WTC11 (cell line): ENCODE data around the gene RHOB. TPM values are rescaled to one million over a fixed set of nuclear protein-coding genes. Genes with fewer than 3 reads are reported as not detected.
A peak's percentile ranks its signal among the peaks of the same experiment; 100 is the strongest.

Experiments used
- ATAC-seq: fragments of 200-7000 bp; cut with Tn5 transposase; 2 replicates; pipeline ENCODE4 v1.10.0; 2021; ENCODE audit warnings: mild to moderate bottlenecking, moderate library complexity
- CTCF ChIA-PET: fragments of 300-600 bp; sonication (Branson Sonifier 250); formaldehyde crosslinking; loops from one replicate; lab custom pipeline; 2021; ENCODE audit warnings: antibody characterized with exemption; lab: Charles Lee
- POLR2A ChIA-PET: fragments of 350-600 bp; sonication (Branson Sonifier 250); formaldehyde crosslinking; loops from one replicate; lab custom pipeline; 2021; ENCODE audit warnings: antibody characterized with exemption; lab: Charles Lee
- DNase-seq: peaks from one replicate; pipeline ENCODE4 v3.0.0; 2021; ENCODE audit warnings: low spot score
- H3K27ac Mint-ChIP-seq: 2 replicates; pipeline ENCODE4 v1.8.0; 2021; ENCODE audit warnings: mixed read lengths
- H3K27me3 Mint-ChIP-seq: 2 replicates; pipeline ENCODE4 v1.8.0; 2021; ENCODE audit warnings: low read depth, mild to moderate bottlenecking, moderate library complexity, mixed read lengths
- H3K36me3 Mint-ChIP-seq: 2 replicates; pipeline ENCODE4 v1.8.0; 2021; ENCODE audit warnings: mixed read lengths
- H3K4me1 Mint-ChIP-seq: 2 replicates; pipeline ENCODE4 v1.8.0; 2022; ENCODE audit warnings: mixed read lengths
- H3K4me3 Mint-ChIP-seq: 2 replicates; pipeline ENCODE4 v1.8.0; 2021; ENCODE audit warnings: mild to moderate bottlenecking, moderate library complexity, mixed read lengths
- H3K9me3 Mint-ChIP-seq: 2 replicates; pipeline ENCODE4 v1.8.0; 2021; ENCODE audit warnings: mixed read lengths
- GTF2I ChIP-seq: fragments of 250-450 bp; sonication (Bioruptor Pico); conservative IDR thresholded peaks from 2 replicates; pipeline ENCODE4 v1.4.0; 2021; ENCODE audit warnings: mild to moderate bottlenecking
- NR1H2 ChIP-seq: sonication (generic); formaldehyde crosslinking; IDR thresholded peaks from 2 replicates; pipeline ENCODE4 v1.9.0; 2021; ENCODE audit warnings: mild to moderate bottlenecking, moderate library complexity, missing genetic modification reagents
- total RNA-seq: library from RNA; stranded (reverse); gene quantifications from 3 replicates; pipeline ENCODE4 v1.2.3, GENCODE V29; 2021
- TF ChIP-seq, protein P1 (sequence below): sonication (generic); formaldehyde crosslinking; IDR thresholded peaks from 2 replicates; pipeline ENCODE4 v1.8.1; 2023; ENCODE audit warnings: mild to moderate bottlenecking, missing genetic modification reagents
- TF ChIP-seq, protein P2 (sequence below): fragments of 250-450 bp; sonication (Bioruptor Pico); IDR thresholded peaks from 2 replicates; pipeline ENCODE4 v2.1.2; 2022; ENCODE audit warnings: mild to moderate bottlenecking, moderate library complexity
- TF ChIP-seq, protein P3 (sequence below): sonication (generic); formaldehyde crosslinking; IDR thresholded peaks from 2 replicates; pipeline ENCODE4 v1.8.1; 2023; ENCODE audit warnings: mild to moderate bottlenecking, moderate library complexity, missing genetic modification reagents
- TF ChIP-seq, protein P4 (sequence below): sonication (generic); formaldehyde crosslinking; IDR thresholded peaks from 2 replicates; pipeline ENCODE4 v1.8.0; 2023; ENCODE audit warnings: mild to moderate bottlenecking, missing genetic modification reagents

RHOB gene
- total RNA-seq, 1 experiment from 2014 or later: 20.4 TPM

DNA sequence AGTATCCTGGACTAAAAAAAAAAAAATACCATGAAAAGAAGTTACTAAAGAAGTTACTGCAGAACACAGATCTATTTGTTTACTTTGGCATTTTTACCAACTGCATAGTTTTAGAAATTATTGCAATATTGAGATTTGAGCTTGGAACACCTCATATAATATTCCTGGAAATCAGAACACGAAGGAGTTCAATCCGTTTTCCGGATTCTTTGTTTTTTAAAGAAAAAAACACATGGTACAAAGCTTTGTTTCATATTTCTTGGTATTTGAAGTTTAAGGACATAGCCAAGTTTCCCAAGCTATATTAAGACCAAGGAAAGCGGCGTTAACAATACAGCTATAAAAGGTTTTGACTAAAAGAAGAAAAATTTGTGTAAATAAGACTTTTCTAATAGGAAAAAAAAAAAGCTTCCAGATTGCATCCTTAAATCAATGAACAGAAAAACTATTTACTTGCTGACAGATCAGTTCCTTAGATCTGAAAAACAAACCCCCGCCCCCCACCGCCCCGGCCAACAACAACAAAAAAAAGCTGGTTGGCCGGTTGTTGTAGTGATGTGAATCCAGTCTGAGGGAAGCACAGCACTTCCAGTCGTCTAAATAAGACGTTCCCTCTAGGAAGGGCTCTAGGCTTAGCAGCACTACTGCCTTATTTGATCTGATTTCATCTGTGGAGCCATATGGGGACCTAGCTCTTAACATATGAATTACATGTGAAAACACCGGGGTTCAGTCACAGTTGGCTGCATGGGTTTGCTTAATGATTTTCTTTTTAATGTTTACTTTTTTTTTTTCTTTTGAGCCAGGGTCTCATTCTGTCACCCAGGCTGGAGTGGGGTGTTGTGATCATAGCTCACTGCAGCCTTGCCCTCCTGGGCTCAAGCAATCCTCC is 2.5 kb upstream of the RHOB start (continued):
- TF ChIP-seq, protein P1, sequence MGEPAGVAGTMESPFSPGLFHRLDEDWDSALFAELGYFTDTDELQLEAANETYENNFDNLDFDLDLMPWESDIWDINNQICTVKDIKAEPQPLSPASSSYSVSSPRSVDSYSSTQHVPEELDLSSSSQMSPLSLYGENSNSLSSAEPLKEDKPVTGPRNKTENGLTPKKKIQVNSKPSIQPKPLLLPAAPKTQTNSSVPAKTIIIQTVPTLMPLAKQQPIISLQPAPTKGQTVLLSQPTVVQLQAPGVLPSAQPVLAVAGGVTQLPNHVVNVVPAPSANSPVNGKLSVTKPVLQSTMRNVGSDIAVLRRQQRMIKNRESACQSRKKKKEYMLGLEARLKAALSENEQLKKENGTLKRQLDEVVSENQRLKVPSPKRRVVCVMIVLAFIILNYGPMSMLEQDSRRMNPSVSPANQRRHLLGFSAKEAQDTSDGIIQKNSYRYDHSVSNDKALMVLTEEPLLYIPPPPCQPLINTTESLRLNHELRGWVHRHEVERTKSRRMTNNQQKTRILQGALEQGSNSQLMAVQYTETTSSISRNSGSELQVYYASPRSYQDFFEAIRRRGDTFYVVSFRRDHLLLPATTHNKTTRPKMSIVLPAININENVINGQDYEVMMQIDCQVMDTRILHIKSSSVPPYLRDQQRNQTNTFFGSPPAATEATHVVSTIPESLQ (CRISPR knock-in tag): no peak
- no peak for TF ChIP-seq NR1H2 (CRISPR knock-in tag)

DNA sequence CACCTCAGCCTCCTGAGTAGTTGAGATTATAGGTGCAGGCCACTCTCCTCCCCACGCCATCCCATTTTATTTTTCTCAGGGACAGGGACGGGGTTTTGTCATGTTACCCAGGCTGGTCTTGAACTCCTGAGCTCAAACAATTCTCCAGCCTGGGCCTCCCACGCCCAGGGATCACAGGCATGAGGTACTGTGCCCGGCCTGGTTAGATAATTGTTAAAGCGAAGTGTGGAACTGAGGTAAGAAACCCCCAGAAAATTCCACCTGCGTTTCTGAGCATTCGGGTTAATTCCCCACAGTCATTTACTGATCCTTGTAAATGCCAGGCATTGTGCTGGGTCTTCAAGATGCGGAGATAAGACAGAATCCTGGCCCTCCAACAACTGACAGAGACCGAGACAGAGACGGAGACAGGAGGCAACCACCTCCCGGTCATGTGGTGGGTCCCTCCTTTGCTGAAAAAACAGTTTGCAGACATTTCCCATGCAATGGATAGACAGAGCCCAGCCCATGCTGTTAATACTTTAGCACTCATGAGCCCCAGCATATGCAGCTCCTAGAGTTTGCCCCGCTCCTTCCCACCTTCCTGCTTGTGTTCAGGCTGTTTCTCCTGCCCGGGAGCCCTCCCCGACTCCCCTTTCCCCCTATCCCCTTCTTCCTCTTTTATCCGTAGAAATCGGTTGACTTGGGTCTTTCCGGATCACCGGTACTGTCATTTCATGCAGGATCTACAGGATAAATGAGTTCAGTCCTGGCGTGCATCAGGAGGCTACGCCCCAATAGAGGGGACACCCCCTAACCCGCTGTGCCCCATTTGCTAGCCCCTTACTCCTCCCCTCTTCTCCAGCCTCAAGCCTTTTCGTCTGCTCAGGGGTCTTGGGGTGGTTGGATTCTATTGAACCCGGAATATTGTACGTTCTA is 1.6 kb upstream of the RHOB start:
- Mint-ChIP-seq H3K36me3 (no peaks in the 10 kb centered on the region), H3K4me1 (peaks cover 28% of the 10 kb centered on the region), H3K9me3 (no peaks in the 10 kb centered on the region), H3K4me3 (no peak overlapping the region; the same call in 1 of the 2 replicates), H3K27ac (no peak overlapping the region), H3K27me3 (peaks cover 43% of the 10 kb centered on the region)
- ATAC-seq (no peak), DNase-seq (no peak)
- ChIA-PET POLR2A (interaction anchor here (1.5 to 3.4 kb wide), 2 partner anchors 166 to 189 kb away, joined by 4 to 42 read pairs; no protein-coding TSS in a partner anchor), CTCF (interaction anchor here (1.2 to 4.8 kb wide), 10 partner anchors 23 to 206 kb away, joined by 3 to 118 read pairs (median 8); partner anchors contain the start of gene HS1BP3)
- TF ChIP-seq, protein P2, sequence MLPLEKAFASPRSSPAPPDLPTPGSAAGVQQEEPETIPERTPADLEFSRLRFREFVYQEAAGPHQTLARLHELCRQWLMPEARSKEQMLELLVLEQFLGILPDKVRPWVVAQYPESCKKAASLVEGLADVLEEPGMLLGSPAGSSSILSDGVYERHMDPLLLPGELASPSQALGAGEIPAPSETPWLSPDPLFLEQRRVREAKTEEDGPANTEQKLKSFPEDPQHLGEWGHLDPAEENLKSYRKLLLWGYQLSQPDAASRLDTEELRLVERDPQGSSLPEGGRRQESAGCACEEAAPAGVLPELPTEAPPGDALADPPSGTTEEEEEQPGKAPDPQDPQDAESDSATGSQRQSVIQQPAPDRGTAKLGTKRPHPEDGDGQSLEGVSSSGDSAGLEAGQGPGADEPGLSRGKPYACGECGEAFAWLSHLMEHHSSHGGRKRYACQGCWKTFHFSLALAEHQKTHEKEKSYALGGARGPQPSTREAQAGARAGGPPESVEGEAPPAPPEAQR (CRISPR knock-in tag): no peak

DNA sequence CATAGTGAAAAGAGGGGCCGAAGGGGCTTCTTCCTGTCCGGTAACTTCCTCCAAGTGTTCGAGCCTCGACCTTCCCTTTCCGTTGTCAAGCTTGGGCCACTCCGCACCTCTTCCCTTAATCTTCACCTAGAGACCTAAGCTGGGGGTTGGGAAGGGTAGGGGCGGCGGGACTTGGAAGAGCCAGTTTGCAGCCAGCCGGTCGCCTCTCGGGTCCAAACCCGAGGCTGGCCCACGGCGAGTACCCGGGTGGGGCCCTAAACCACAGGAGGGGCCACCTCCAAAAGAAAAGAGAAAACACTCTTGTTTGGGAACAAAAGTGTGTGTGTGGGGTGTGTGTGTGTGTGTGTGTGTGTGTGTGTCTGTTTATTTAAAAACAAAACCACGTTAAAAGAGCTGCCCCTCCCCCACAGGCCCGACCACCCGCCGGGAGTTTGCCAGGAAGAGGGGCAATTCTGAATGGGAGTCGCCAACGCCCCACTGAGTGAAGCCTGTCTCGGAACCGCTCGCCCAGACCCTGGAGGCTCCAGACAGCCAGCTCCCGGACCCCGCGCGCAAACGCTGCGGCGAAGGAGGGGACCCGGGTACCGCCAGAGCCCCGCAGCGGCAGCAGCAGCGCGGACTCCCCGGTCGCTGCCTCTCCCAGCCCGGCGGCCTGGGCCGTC is 488 bp upstream of the RHOB start:
- DNase-seq (no peak), ATAC-seq (no peak)
- H3K9me3 Mint-ChIP-seq: no peaks in the 10 kb centered on the region
- TF ChIP-seq, protein P3, sequence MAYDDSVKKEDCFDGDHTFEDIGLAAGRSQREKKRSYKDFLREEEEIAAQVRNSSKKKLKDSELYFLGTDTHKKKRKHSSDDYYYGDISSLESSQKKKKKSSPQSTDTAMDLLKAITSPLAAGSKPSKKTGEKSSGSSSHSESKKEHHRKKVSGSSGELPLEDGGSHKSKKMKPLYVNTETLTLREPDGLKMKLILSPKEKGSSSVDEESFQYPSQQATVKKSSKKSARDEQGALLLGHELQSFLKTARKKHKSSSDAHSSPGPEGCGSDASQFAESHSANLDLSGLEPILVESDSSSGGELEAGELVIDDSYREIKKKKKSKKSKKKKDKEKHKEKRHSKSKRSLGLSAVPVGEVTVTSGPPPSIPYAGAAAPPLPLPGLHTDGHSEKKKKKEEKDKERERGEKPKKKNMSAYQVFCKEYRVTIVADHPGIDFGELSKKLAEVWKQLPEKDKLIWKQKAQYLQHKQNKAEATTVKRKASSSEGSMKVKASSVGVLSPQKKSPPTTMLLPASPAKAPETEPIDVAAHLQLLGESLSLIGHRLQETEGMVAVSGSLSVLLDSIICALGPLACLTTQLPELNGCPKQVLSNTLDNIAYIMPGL: peak; percentile 11; the same call in 1 of the 2 replicates
- TF ChIP-seq, protein P4, sequence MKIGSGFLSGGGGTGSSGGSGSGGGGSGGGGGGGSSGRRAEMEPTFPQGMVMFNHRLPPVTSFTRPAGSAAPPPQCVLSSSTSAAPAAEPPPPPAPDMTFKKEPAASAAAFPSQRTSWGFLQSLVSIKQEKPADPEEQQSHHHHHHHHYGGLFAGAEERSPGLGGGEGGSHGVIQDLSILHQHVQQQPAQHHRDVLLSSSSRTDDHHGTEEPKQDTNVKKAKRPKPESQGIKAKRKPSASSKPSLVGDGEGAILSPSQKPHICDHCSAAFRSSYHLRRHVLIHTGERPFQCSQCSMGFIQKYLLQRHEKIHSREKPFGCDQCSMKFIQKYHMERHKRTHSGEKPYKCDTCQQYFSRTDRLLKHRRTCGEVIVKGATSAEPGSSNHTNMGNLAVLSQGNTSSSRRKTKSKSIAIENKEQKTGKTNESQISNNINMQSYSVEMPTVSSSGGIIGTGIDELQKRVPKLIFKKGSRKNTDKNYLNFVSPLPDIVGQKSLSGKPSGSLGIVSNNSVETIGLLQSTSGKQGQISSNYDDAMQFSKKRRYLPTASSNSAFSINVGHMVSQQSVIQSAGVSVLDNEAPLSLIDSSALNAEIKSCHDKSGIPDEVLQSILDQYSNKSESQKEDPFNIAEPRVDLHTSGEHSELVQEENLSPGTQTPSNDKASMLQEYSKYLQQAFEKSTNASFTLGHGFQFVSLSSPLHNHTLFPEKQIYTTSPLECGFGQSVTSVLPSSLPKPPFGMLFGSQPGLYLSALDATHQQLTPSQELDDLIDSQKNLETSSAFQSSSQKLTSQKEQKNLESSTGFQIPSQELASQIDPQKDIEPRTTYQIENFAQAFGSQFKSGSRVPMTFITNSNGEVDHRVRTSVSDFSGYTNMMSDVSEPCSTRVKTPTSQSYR (CRISPR knock-in tag): 0 out of 2 replicates have a peak, but pooled peaks have one; percentile 30
- TF ChIP-seq GTF2I (CRISPR knock-in tag): no peak
- ChIA-PET POLR2A (interaction anchor here (0.6 to 3.4 kb wide), 61 partner anchors 9 to 376 kb away, joined by 3 to 42 read pairs (median 5); partner anchors contain the start of genes GDF7, HS1BP3 and LDAH), CTCF (interaction anchor here (0.6 to 4.8 kb wide), 28 partner anchors 14 to 340 kb away, joined by 3 to 118 read pairs (median 4); partner anchors contain the start of genes GDF7, HS1BP3 and SDC1)
- H3K27ac Mint-ChIP-seq: no peak overlapping the region
- H3K36me3 Mint-ChIP-seq: no peaks in the 10 kb centered on the region
- H3K27me3 Mint-ChIP-seq: peaks cover 54% of the 10 kb centered on the region
- peaks cover 38% of the 10 kb centered on the region for H3K4me1 Mint-ChIP-seq
- peak overlapping the region; percentile 63 for H3K4me3 Mint-ChIP-seq
